K562 (cell line): ENCODE results near the gene CALM3. TPM values are rescaled to one million over a fixed set of nuclear protein-coding genes. Genes with fewer than 3 reads are reported as not detected.

Experiments
- ATAC-seq: fragments of 200-7000 bp; cut with Tn5 transposase; 3 replicates; pipeline ENCODE4 v1.9.1; 2020; ENCODE audit warnings: moderate library complexity
- BruUV-seq: library from RNA; stranded (reverse); fragments of 400-500 nt; replicated peaks from 2 replicates; lab custom pipeline; 2021; lab: Mats Ljungman, UMichigan
- CTCF ChIA-PET: fragments of 300-600 bp; formaldehyde crosslinking; extraction: SDS; loops from one replicate; lab custom pipeline; 2021; ENCODE audit warnings: low intra/inter-chr PET ratio; lab: Yijun Ruan, JAX
- POLR2A ChIA-PET: fragments of 300-600, 350-650 bp; sonication (Branson Sonifier 250); formaldehyde crosslinking; extraction: SDS; loops from one replicate; lab custom pipeline; 2021; ENCODE audit warnings: antibody characterized with exemption, inconsistent platforms; lab: Yijun Ruan, JAX
- DNase-seq, 4 experiments: peaks; one replicate each; pipeline versions ENCODE4 v3.0.0 to v3.0.0-alpha.2; 2011 to 2018; ENCODE audit warnings: low spot score in 3 of 4, mixed read lengths in 3 of 4; ENCODE audit errors: extremely low read depth in 1 of 4
- FAIRE-seq: peaks from 2 replicates; lab custom pipeline; 2011; peaks lifted over from hg19 to GRCh38; lab: Jason Lieb, UNC
- H2AFZ ChIP-seq: 2 replicates; pipeline ENCODE4 v1.6.0; 2011; ENCODE audit warnings: low read depth, low read length, control low read depth, inconsistent platforms
- H3K27ac ChIP-seq: fragments of 200-600 bp; 3 replicates; pipeline ENCODE4 v1.8.0; 2011; ENCODE audit warnings: low read depth, mild to moderate bottlenecking, control low read depth, inconsistent platforms, low read length, moderate library complexity, mixed read lengths; ENCODE audit errors: extremely low read depth
- H3K27me3 ChIP-seq, 2 experiments: fragments of 300-600 bp in 1 of 2; 2 replicates in 1 of 2; 3 replicates in 1 of 2; pipeline versions ENCODE4 v1.6.0 to v1.8.0; 2011; ENCODE audit warnings: inconsistent platforms in 2 of 2, low read length in 2 of 2, mild to moderate bottlenecking in 1 of 2, mixed read lengths in 1 of 2, moderate library complexity in 1 of 2; ENCODE audit not compliant: control insufficient read depth in 2 of 2, insufficient read depth in 2 of 2
- H3K36me3 ChIP-seq: fragments of 300-600 bp; 3 replicates; pipeline ENCODE4 v1.8.0; 2011; ENCODE audit warnings: mild to moderate bottlenecking, low read length, inconsistent platforms; ENCODE audit not compliant: control insufficient read depth, insufficient read depth
- H3K4me1 ChIP-seq, 2 experiments: fragments of 200-600 bp in 1 of 2; replicated peaks in 1 of 2; 2 replicates in 1 of 2; 3 replicates in 1 of 2; pipeline versions ENCODE4 v1.5.1 to v1.8.0; 2011; ENCODE audit warnings: inconsistent platforms in 2 of 2, low read length in 2 of 2, mild to moderate bottlenecking in 1 of 2, mixed read lengths in 1 of 2, moderate library complexity in 1 of 2; ENCODE audit not compliant: control insufficient read depth in 2 of 2, insufficient read depth in 2 of 2
- H3K4me2 ChIP-seq: 2 replicates; pipeline ENCODE4 v1.6.1; 2011; ENCODE audit warnings: low read length, control low read depth, inconsistent platforms, mixed read lengths; ENCODE audit not compliant: insufficient read depth
- H3K4me3 ChIP-seq: fragments of 200-600 bp; sonication (generic), shearing (Covaris generic); 2 replicates; pipeline ENCODE4 v1.5.1; 2016; ENCODE audit warnings: control low read depth, inconsistent platforms
- H3K79me2 ChIP-seq: fragments of 200-600 bp; 3 replicates; pipeline ENCODE4 v1.8.0; 2011; ENCODE audit warnings: low read length, inconsistent platforms; ENCODE audit not compliant: control insufficient read depth, insufficient read depth
- H3K9ac ChIP-seq, 2 experiments: 2 replicates each; pipeline versions ENCODE4 v1.6.0 to v1.6.1; 2011; ENCODE audit warnings: low read depth in 2 of 2, low read length in 2 of 2, control low read depth in 1 of 2, inconsistent platforms in 1 of 2, mild to moderate bottlenecking in 1 of 2, mixed read lengths in 1 of 2; ENCODE audit not compliant: insufficient read depth in 1 of 2
- H3K9me1 ChIP-seq: one replicate; pipeline ENCODE4 v1.6.0; 2011; ENCODE audit warnings: inconsistent platforms, mild to moderate bottlenecking, low read length, moderate library complexity; ENCODE audit not compliant: control insufficient read depth, insufficient read depth
- H3K9me3 ChIP-seq: replicated peaks from 2 replicates; pipeline ENCODE4 v1.5.1; 2011; ENCODE audit warnings: low read depth, low read length, inconsistent platforms; ENCODE audit not compliant: control insufficient read depth, insufficient read depth
- H4K20me1 ChIP-seq: replicated peaks from 2 replicates; pipeline ENCODE4 v1.6.1; 2011; ENCODE audit warnings: low read length, inconsistent platforms, mixed read lengths; ENCODE audit not compliant: control insufficient read depth, insufficient read depth
- BRCA1 ChIP-seq, 2 experiments: fragments of 450-650 bp in 1 of 2; sonication (generic) in 1 of 2; formaldehyde crosslinking in 1 of 2; IDR thresholded peaks; 2 replicates each; pipeline versions ENCODE4 v1.5.0 to v1.6.1; 2017 to 2020; ENCODE audit warnings: mild to moderate bottlenecking in 1 of 2, missing genetic modification reagents in 1 of 2
- C11orf30 ChIP-seq: fragments of 450-650 bp; IDR thresholded peaks from 2 replicates; pipeline ENCODE4 v1.6.1; 2016; ENCODE audit warnings: low read depth, mild to moderate bottlenecking
- DIDO1 ChIP-seq: fragments of 450-650 bp; IDR thresholded peaks from 2 replicates; pipeline ENCODE4 v1.6.1; 2016; ENCODE audit warnings: low read depth, missing biosample characterization, missing genetic modification characterization
- HDAC1 ChIP-seq, 2 experiments: fragments of 450-650 bp; IDR thresholded peaks; 2 replicates each; pipeline ENCODE4 v1.6.1; 2016 to 2017; ENCODE audit warnings: inconsistent platforms in 1 of 2, mild to moderate bottlenecking in 1 of 2, moderate library complexity in 1 of 2
- LEF1 ChIP-seq: fragments of 450-650 bp; IDR thresholded peaks from 2 replicates; pipeline ENCODE4 v1.6.1; 2016; ENCODE audit warnings: mild to moderate bottlenecking
- NRF1 ChIP-seq, 2 experiments: fragments of 450-650 bp; IDR thresholded peaks in 1 of 2; conservative IDR thresholded peaks in 1 of 2; 2 replicates each; pipeline ENCODE4 v1.6.1; 2014; ENCODE audit warnings: mild to moderate bottlenecking in 2 of 2
- PHB2 ChIP-seq: fragments of 450-650 bp; IDR thresholded peaks from 2 replicates; pipeline ENCODE4 v1.6.1; 2017; ENCODE audit warnings: low read depth
- PRDM10 ChIP-seq: fragments of 450-650 bp; IDR thresholded peaks from 2 replicates; pipeline ENCODE4 v1.6.1; 2018; ENCODE audit not compliant: partially characterized antibody
- PREB ChIP-seq: sonication (generic); formaldehyde crosslinking; IDR thresholded peaks from 2 replicates; pipeline ENCODE4 v1.8.1; 2023; ENCODE audit warnings: mild to moderate bottlenecking, missing genetic modification reagents
- ZBTB2 ChIP-seq: fragments of 450-650 bp; IDR thresholded peaks from 2 replicates; pipeline ENCODE4 v1.6.1; 2016; ENCODE audit warnings: antibody characterized with exemption
- ZEB2 ChIP-seq: fragments of 450-650 bp; IDR thresholded peaks from 2 replicates; pipeline ENCODE4 v1.6.1; 2016
- ZNF75A ChIP-seq: fragments of 450-650 bp; formaldehyde crosslinking; IDR thresholded peaks from 2 replicates; pipeline ENCODE4 v1.4.0; 2020; ENCODE audit warnings: mild to moderate bottlenecking
- WGBS: fragments of 100-300 bp; shearing (Covaris generic); methylation state at CpG from one replicate; pipeline ENCODE4 v1.1.6; 2016; ENCODE audit warnings: low coverage, mixed read lengths; ENCODE audit not compliant: insufficient coverage; ENCODE audit errors: missing lambda C conversion rate; 5-methylcytosine and 5-hydroxymethylcytosine counted together
- in situ Hi-C: fragments of 300-500 bp; cut with MboI; formaldehyde crosslinking; loops from 4 replicates; pipeline ENCODE4 v1.15.0; 2018; ENCODE audit warnings: inconsistent platforms, mixed read lengths
- intact Hi-C: fragments of 100-400 bp; cut with micrococcal nuclease; formaldehyde crosslinking; loops from 2 replicates; pipeline ENCODE4 v1.14.2; 2022
- polyA plus RNA-seq, 8 experiments: library from polyadenylated mRNA; depleted of rRNA in 4 of 8; stranded (reverse) in 5 of 8; unstranded in 3 of 8; fragments of >200 nt; fragmentation: Nextera tagmentation in 2 of 8; fragmentation: Illumina TruSeq in 1 of 8; extraction: Ambion mirVana in 2 of 8; extraction: Trizol in 1 of 8; gene quantifications; 2 replicates each; pipeline versions ENCODE4 v1.2.1 to v1.2.3, GENCODE V29; 2011 to 2014; ENCODE audit warnings: inconsistent platforms in 1 of 8, missing spikeins in 1 of 8
- total RNA-seq, 7 experiments: library from RNA; depleted of rRNA in 6 of 7; stranded (reverse); fragments of >200 nt in 6 of 7; fragmentation: Illumina TruSeq in 2 of 7; extraction: Trizol in 2 of 7; gene quantifications; 2 replicates each; pipeline versions ENCODE4 v1.2.1 to v1.2.3, GENCODE V29; 2011 to 2021; ENCODE audit warnings: low replicate concordance in 1 of 7
- TF ChIP-seq, protein P1 (sequence below): fragments of 450-650 bp; formaldehyde crosslinking; IDR thresholded peaks from 2 replicates; pipeline ENCODE4 v1.4.0; 2022; ENCODE audit warnings: missing genetic modification characterization
- TF ChIP-seq, protein P2 (sequence below): IDR thresholded peaks from 2 replicates; pipeline ENCODE4 v1.6.1; 2011; ENCODE audit not compliant: insufficient read length; ENCODE audit errors: extremely low read depth

The CALM3 gene
- total and polyA plus RNA-seq, 9 of the 15 experiments (the other 6 are each of a cell fraction or from before 2014, with no cell fraction given): 34.6 to 350 (median 156) TPM

GRCh38 chr19:46634656-46635218 is 33.6 kb downstream of the CALM3 start:
- ATAC-seq (no peak), DNase-seq (no peak), FAIRE-seq (no peak)
- no peaks in the 10 kb centered on the region for H3K9me1 ChIP-seq
- peak overlapping the region; percentile 39 for H3K4me2 ChIP-seq
- no peaks in the 10 kb centered on the region for H3K79me2 ChIP-seq
- peak overlapping the region in 1 of 2 experiments; percentile 26; a peak in 2 of 4 replicates for H3K9ac ChIP-seq
- no peaks in the 10 kb centered on the region for H3K36me3 ChIP-seq
- H3K27ac ChIP-seq: no peak overlapping the region
- POLR2A ChIA-PET: interaction anchor here (1.5 kb wide), 1 partner anchor 32 kb away, joined by 5 read pairs; no protein-coding TSS in a partner anchor
- no TSS peak for BruUV-seq
- 1% methylated on average over 14 of the region's 23 CpGs for WGBS
- H3K4me1 ChIP-seq: peaks cover 36 to 74% of the 10 kb centered on the region in 2 experiments
- H3K9me3 ChIP-seq: no peaks in the 10 kb centered on the region
- no peaks in the 10 kb centered on the region for H4K20me1 ChIP-seq
- H3K4me3 ChIP-seq: peak overlapping the region; percentile 32
- in situ Hi-C loops: no loop called here
- no peaks in the 10 kb centered on the region for H3K27me3 ChIP-seq
- CTCF ChIA-PET: no interaction called here
- no peak overlapping the region; the same call in 1 of the 2 replicates for H2AFZ ChIP-seq
- intact Hi-C loops: loop anchor here (1.0 kb wide), 1 partner anchor 17 kb away; no protein-coding TSS in a partner anchor
- TF ChIP-seq NRF1 (conservative IDR thresholded peaks at IDR 0.05 in 1 of 2, IDR thresholded peaks at IDR 0.05 in 1 of 2): no peak
- TF ChIP-seq, protein P1, sequence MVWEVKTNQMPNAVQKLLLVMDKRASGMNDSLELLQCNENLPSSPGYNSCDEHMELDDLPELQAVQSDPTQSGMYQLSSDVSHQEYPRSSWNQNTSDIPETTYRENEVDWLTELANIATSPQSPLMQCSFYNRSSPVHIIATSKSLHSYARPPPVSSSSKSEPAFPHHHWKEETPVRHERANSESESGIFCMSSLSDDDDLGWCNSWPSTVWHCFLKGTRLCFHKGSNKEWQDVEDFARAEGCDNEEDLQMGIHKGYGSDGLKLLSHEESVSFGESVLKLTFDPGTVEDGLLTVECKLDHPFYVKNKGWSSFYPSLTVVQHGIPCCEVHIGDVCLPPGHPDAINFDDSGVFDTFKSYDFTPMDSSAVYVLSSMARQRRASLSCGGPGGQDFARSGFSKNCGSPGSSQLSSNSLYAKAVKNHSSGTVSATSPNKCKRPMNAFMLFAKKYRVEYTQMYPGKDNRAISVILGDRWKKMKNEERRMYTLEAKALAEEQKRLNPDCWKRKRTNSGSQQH (CRISPR knock-in tag): peak; percentile 67; the same call in 1 of the 2 replicates
- TF ChIP-seq ZNF75A (CRISPR knock-in tag): no peak
- TF ChIP-seq ZEB2: 0 out of 2 replicates have a peak, but pooled peaks have one; percentile 18
- TF ChIP-seq LEF1: no peak
- TF ChIP-seq HDAC1 (IDR thresholded peaks at IDR 0.05): peak in 1 of 2 experiments; percentile 44; a peak in 2 of 4 replicates
- TF ChIP-seq PHB2: no peak
- TF ChIP-seq C11orf30: no peak
- TF ChIP-seq ZBTB2: peak; percentile 70
- TF ChIP-seq BRCA1 (IDR thresholded peaks at IDR 0.05): no peak
- TF ChIP-seq BRCA1 (CRISPR knock-in tag; IDR thresholded peaks at IDR 0.05): 0 out of 2 replicates have a peak, but pooled peaks have one; percentile 61
- peak; percentile 86 for TF ChIP-seq PRDM10
- no peak for TF ChIP-seq DIDO1 (tag)
- TF ChIP-seq, protein P2, sequence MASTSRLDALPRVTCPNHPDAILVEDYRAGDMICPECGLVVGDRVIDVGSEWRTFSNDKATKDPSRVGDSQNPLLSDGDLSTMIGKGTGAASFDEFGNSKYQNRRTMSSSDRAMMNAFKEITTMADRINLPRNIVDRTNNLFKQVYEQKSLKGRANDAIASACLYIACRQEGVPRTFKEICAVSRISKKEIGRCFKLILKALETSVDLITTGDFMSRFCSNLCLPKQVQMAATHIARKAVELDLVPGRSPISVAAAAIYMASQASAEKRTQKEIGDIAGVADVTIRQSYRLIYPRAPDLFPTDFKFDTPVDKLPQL: no peak
- no peak for TF ChIP-seq PREB (CRISPR knock-in tag)
